GM10248 (cell line): ENCODE data around the gene HSPA12B.

Experiments
- CTCF ChIA-PET: fragments of 300-600 bp; sonication (Branson Sonifier 250); formaldehyde crosslinking; extraction: SDS; loops from one replicate; lab custom pipeline; 2021; ENCODE audit warnings: antibody characterized with exemption; lab: Yijun Ruan, JAX
- POLR2A ChIA-PET: fragments of 350-650 bp; sonication (Branson Sonifier 250); formaldehyde crosslinking; extraction: SDS; loops from one replicate; lab custom pipeline; 2020; ENCODE audit warnings: antibody characterized with exemption; lab: Yijun Ruan, JAX
- DNase-seq: peaks from one replicate; pipeline ENCODE4 v3.0.0; 2012; ENCODE audit errors: extremely low spot score
- TF ChIP-seq, protein P1 (sequence below): IDR thresholded peaks from 2 replicates; pipeline ENCODE4 v1.5.1; 2012; ENCODE audit warnings: mild to moderate bottlenecking, low read depth; ENCODE audit errors: extremely low read depth, missing control alignments, control extremely low read depth

The HSPA12B gene

DNA sequence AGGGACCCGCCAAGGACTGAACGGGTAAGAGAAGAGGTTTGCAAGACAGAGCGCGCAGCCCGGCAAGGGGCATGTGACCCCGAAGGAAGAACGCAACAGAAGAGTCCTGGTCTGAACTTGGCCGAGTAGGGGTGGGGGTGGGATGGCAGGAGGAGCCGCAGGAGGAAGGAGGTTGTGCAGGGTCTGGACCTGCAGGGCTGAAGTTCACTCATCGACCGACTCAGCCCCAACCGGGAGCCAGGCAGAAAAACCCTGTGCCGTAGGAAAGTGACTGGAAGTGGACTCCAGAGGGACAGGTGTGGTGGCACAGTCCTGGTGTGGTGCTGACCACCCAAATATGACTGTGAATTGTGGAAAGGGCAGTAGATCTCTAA lies 19.9 kb downstream of the HSPA12B start:
- POLR2A ChIA-PET: no interaction called here
- CTCF ChIA-PET: interaction anchor here (0.7 to 6.5 kb wide), 15 partner anchors 10 to 319 kb away, joined by 3 to 60 read pairs (median 3); partner anchors contain the start of genes ADISSP, AP5S1 and SPEF1
- no peak for DNase-seq
- TF ChIP-seq, protein P1, sequence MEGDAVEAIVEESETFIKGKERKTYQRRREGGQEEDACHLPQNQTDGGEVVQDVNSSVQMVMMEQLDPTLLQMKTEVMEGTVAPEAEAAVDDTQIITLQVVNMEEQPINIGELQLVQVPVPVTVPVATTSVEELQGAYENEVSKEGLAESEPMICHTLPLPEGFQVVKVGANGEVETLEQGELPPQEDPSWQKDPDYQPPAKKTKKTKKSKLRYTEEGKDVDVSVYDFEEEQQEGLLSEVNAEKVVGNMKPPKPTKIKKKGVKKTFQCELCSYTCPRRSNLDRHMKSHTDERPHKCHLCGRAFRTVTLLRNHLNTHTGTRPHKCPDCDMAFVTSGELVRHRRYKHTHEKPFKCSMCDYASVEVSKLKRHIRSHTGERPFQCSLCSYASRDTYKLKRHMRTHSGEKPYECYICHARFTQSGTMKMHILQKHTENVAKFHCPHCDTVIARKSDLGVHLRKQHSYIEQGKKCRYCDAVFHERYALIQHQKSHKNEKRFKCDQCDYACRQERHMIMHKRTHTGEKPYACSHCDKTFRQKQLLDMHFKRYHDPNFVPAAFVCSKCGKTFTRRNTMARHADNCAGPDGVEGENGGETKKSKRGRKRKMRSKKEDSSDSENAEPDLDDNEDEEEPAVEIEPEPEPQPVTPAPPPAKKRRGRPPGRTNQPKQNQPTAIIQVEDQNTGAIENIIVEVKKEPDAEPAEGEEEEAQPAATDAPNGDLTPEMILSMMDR: no peak

DNA sequence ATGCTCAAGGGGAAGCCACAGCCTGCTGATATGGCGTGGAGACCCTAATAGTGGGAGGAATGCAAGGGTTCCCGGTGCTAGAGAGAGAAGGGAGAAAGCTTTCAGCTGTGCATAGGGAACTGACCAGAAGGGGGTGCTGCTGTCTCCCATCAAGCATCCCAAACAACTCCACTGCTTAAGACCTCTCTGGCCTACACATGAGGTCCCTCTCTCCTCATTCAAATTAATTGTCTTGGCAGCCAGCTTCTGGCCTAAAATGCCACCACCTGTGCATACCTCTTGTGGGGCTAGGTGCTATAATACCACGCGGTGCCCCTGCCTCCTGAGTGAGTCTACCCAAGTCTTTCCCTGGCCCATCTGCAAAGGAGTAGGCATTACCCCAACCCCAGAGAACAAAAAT lies 20.6 kb downstream of the HSPA12B start:
- CTCF ChIA-PET: interaction anchor here (0.7 to 6.5 kb wide), 15 partner anchors 10 to 319 kb away, joined by 3 to 60 read pairs (median 3); partner anchors contain the start of genes ADISSP, AP5S1 and SPEF1
- POLR2A ChIA-PET: no interaction called here
- DNase-seq: peak; percentile 82
- TF ChIP-seq, protein P1: peak; percentile 48

DNA sequence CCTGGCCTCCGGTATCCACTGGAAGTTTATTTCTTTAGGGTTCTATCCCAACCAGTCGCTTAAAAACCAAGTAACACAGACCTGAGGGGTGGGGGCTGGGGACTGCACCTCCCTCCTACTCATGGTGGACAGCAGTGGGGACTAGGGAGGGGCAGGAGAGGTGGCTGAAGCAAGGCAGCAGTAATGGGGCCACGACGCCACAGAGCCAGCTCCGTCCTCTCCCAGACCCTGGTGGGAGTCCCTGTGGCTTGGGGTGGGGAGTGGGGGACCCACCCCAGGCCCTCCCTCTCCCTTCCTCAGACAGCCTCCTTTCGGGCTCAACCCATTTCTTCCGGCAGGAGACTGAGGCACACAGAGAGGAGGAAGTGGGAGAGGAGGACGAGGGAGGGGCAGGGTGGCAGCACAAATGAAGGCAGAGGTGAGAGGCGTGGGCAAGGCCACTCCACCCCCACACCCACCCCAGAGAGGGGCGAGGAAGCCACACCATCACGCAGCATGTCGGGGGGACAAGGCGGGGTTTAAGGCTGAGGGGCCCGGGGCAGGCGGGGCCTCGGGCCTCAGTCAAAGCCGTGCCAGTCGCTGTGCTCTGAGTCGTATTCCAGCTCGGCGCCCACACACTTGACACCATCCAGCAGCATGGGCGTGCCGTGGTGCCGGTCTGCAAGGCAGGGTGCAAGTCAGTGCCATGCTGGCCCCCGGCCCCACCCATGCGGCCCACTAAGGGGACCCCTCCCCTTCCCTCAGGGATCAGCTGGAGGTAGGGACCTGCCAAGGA lies 21.2 kb downstream of the HSPA12B start:
- DNase-seq: no peak
- CTCF ChIA-PET: interaction anchor here (0.8 to 6.5 kb wide), 10 partner anchors 11 to 318 kb away, joined by 3 to 60 read pairs (median 4); partner anchors contain the start of gene ADISSP
- POLR2A ChIA-PET: no interaction called here
- TF ChIP-seq, protein P1: no peak

GRCh38 chr20:3754276-3754630 lies 21.8 kb downstream of the HSPA12B start:
- POLR2A ChIA-PET: no interaction called here
- TF ChIP-seq, protein P1: no peak
- CTCF ChIA-PET: interaction anchor here (0.8 to 6.5 kb wide), 6 partner anchors 12 to 44 kb away, joined by 3 to 60 read pairs (median 5); partner anchors contain the start of gene ADISSP
- DNase-seq: no peak

DNA sequence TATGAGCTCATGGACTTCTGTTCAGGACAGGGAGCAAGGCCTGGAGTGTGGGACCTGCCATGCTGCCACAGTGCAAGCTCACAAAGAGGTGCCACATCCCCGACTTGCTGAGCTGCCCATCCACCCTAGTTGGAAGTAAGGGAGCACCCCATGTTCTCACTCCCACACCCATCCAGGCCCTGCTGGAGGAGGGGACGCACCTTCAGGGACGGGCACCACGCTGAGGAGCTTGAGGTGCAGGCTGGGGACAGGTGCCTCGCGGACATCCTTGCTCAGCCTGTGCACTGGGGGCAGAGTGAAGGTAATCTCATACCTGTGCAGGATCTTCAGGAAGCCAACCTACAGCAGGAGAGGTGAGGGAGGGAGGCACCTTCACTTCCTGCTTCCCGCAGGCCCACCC lies 22.8 kb downstream of the HSPA12B start:
- DNase-seq: no peak
- POLR2A ChIA-PET: interaction anchor here (0.6 to 1.4 kb wide), 2 partner anchors 12 to 29 kb away, joined by 4 to 9 read pairs; partner anchors contain the start of gene ADISSP
- CTCF ChIA-PET: interaction anchor here (0.9 to 6.5 kb wide), 6 partner anchors 9 to 318 kb away, joined by 3 to 60 read pairs (median 4); partner anchors contain the start of genes ADISSP and AP5S1
- TF ChIP-seq, protein P1: no peak

GRCh38 chr20:3755814-3756480 lies 23.5 kb downstream of the HSPA12B start:
- TF ChIP-seq, protein P1: no peak
- DNase-seq: no peak
- ChIA-PET CTCF (interaction anchor here (1.0 to 6.5 kb wide), 8 partner anchors 8 to 317 kb away, joined by 3 to 60 read pairs (median 4); partner anchors contain the start of gene ADISSP), POLR2A (interaction anchor here (1.4 kb wide), 1 partner anchor 12 kb away, joined by 4 read pairs; the partner anchor contains the start of gene ADISSP)
